Diencephalon (tissue), 1 donor: ENCODE data around the gene LY6G5B. TPM values are rescaled to one million over a fixed set of nuclear protein-coding genes. Genes with fewer than 3 reads are reported as not detected.
A peak's percentile ranks its signal among the peaks of the same experiment; 100 is the strongest.

Source experiments
- small RNA-seq: library from RNA; depleted of rRNA; stranded (forward); fragments of <200 nt; gene quantifications from one replicate; pipeline ENCODE3, GENCODE V24; 2014
- total RNA-seq: library from RNA; depleted of rRNA; stranded (reverse); fragments of >200 nt; gene quantifications from one replicate; pipeline ENCODE4 v1.2.3, GENCODE V29; 2014

Gene LY6G5B
- total RNA-seq, 1 donor from 2014 or later = 3.7 TPM

Small RNA genes within 50 kb of the gene (small RNA-seq; reads per million reads assigned to genes)
- gene LY6G6D = not detected
- gene MIR4646 = not detected
- gene MIR6832 = not detected
- gene RF00019 = not detected
- 2.6 reads per million, percentile 89 among the genes with 10 or more reads in this experiment for gene SNORA38

Other genes with a start within 250 kb of the LY6G5B start
- 0.69 TPM for gene MICB, start 171.8 kb upstream of the LY6G5B start, total RNA-seq
- gene MCCD1, start 141.0 kb upstream of the LY6G5B start, total RNA-seq = not detected
- 303 TPM for gene DDX39B, start 128.0 kb upstream of the LY6G5B start, total RNA-seq
- 69.4 TPM for gene ATP6V1G2, start 123.4 kb upstream of the LY6G5B start, total RNA-seq
- gene NFKBIL1, start 122.4 kb upstream of the LY6G5B start, total RNA-seq = 16.1 TPM
- not detected for gene LTA, start 97.7 kb upstream of the LY6G5B start, total RNA-seq
- 0.23 TPM for gene TNF, start 94.4 kb upstream of the LY6G5B start, total RNA-seq
- gene LTB, start 87.6 kb upstream of the LY6G5B start, total RNA-seq = 0.46 TPM
- gene LST1, start 83.7 kb upstream of the LY6G5B start, total RNA-seq = 6.0 TPM
- not detected for gene NCR3, start 77.0 kb upstream of the LY6G5B start, total RNA-seq
- 22.6 TPM for gene AIF1, start 54.7 kb upstream of the LY6G5B start, total RNA-seq
- gene PRRC2A, start 49.3 kb upstream of the LY6G5B start, total RNA-seq = 48.0 TPM
- gene BAG6, start 17.3 kb upstream of the LY6G5B start, total RNA-seq = 174 TPM
- gene APOM, start 14.1 kb upstream of the LY6G5B start, total RNA-seq = 0.69 TPM
- gene C6orf47, start 9.2 kb upstream of the LY6G5B start, total RNA-seq = 15.9 TPM
- 12.0 TPM for gene GPANK1, start 5.0 kb upstream of the LY6G5B start, total RNA-seq
- gene CSNK2B, start 3.9 kb upstream of the LY6G5B start, total RNA-seq = 70.1 TPM
- 2.5 TPM for gene LY6G5C, start 11.1 kb downstream of the LY6G5B start, total RNA-seq
- 47.5 TPM for gene ABHD16A, start 33.3 kb downstream of the LY6G5B start, total RNA-seq
- not detected for gene LY6G6F, start 36.9 kb downstream of the LY6G5B start, total RNA-seq
- not detected for gene LY6G6D, start 45.4 kb downstream of the LY6G5B start, total RNA-seq
- not detected for gene LY6G6C, start 51.8 kb downstream of the LY6G5B start, total RNA-seq
- not detected for gene MPIG6B, start 53.4 kb downstream of the LY6G5B start, total RNA-seq
- gene DDAH2, start 59.3 kb downstream of the LY6G5B start, total RNA-seq = 86.3 TPM
- gene CLIC1, start 66.6 kb downstream of the LY6G5B start, total RNA-seq = 44.1 TPM
- 8.8 TPM for gene MSH5, start 70.0 kb downstream of the LY6G5B start, total RNA-seq
- gene SAPCD1, start 92.7 kb downstream of the LY6G5B start, total RNA-seq = 2.1 TPM
- gene VWA7, start 107.4 kb downstream of the LY6G5B start, total RNA-seq = 0.69 TPM
- gene VARS1, start 125.8 kb downstream of the LY6G5B start, total RNA-seq = 36.0 TPM
- gene LSM2, start 137.0 kb downstream of the LY6G5B start, total RNA-seq = 23.3 TPM
- 8.1 TPM for gene HSPA1L, start 145.3 kb downstream of the LY6G5B start, total RNA-seq
- gene HSPA1A, start 145.6 kb downstream of the LY6G5B start, total RNA-seq = 190 TPM
- 176 TPM for gene HSPA1B, start 157.8 kb downstream of the LY6G5B start, total RNA-seq
- 18.2 TPM for gene NEU1, start 192.8 kb downstream of the LY6G5B start, total RNA-seq
- not detected for gene SLC44A4, start 209.0 kb downstream of the LY6G5B start, total RNA-seq
- 78.0 TPM for gene EHMT2, start 227.7 kb downstream of the LY6G5B start, total RNA-seq
- 19.4 TPM for gene ZBTB12, start 232.1 kb downstream of the LY6G5B start, total RNA-seq